Colonic mucosa (tissue), 4 donors: Measurements from ENCODE around the gene ELP4. TPM values are rescaled to one million over a fixed set of nuclear protein-coding genes. Genes with fewer than 3 reads are reported as not detected.

Source experiments
- DNase-seq: peaks from one replicate; pipeline ENCODE4 v3.0.0-alpha.2; 2020
- H3K27ac ChIP-seq: fragments of 200-600 bp; one replicate; pipeline ENCODE4 v1.8.0; 2021
- H3K27me3 ChIP-seq: fragments of 200-600 bp; one replicate; pipeline ENCODE4 v1.8.0; 2021
- H3K36me3 ChIP-seq: fragments of 200-600 bp; one replicate; pipeline ENCODE4 v1.8.0; 2021
- H3K4me1 ChIP-seq: fragments of 200-600 bp; one replicate; pipeline ENCODE4 v1.8.0; 2021; ENCODE audit warnings: mild to moderate bottlenecking
- H3K4me3 ChIP-seq: fragments of 200-600 bp; one replicate; pipeline ENCODE4 v1.8.0; 2021
- H3K9ac ChIP-seq, 2 donors: one replicate each; pipeline ENCODE4 v1.7.0; 2013; ENCODE audit warnings: control low read depth in 2 of 2, low read depth in 2 of 2, low read length in 2 of 2
- H3K9me3 ChIP-seq: fragments of 200-600 bp; one replicate; pipeline ENCODE4 v1.8.0; 2021
- CTCF ChIP-seq: fragments of 200-600 bp; IDR thresholded peaks from one replicate; pipeline ENCODE4 v1.8.0; 2022; ENCODE audit warnings: antibody characterized with exemption, mild to moderate bottlenecking
- intact Hi-C: fragments of 100-400 bp; cut with DNase I; formaldehyde crosslinking; loops from one replicate; pipeline ENCODE4 v1.14.1; 2022
- total RNA-seq, 2 donors: library from RNA; stranded (reverse); fragmentation: NEBNext Ultra II Directional in 1 of 2; extraction: Animal tissue kit (Norgen Biotek cat#: 25700) in 1 of 2; gene quantifications; one replicate each; pipeline ENCODE4 v1.2.1, GENCODE V29; 2021
- donor health status: healthy.
- donor health status: DM: no; HTN: no; CAD: no.
- donor health status: DM: no; HTN: no; CAD: no.

The ELP4 gene
- total RNA-seq, 2 donors from 2014 or later = 17.0 to 22.8 TPM

- no peak for DNase-seq
- peaks cover 96% of the 10 kb centered on the region for H3K27me3 ChIP-seq
- TF ChIP-seq CTCF = no peak
- H3K27ac ChIP-seq = no peak overlapping the region
- peaks cover 46% of the 10 kb centered on the region for H3K4me1 ChIP-seq
- H3K9me3 ChIP-seq = no peaks in the 10 kb centered on the region
- intact Hi-C loops = no loop called here
- no peak overlapping the region for H3K9ac ChIP-seq
- no peaks in the 10 kb centered on the region for H3K36me3 ChIP-seq
- no peak overlapping the region for H3K4me3 ChIP-seq
Observed at GRCh38 chr11:31814176-31814868, 304.8 kb downstream of the ELP4 start.

- H3K4me3 ChIP-seq = peak overlapping the region; percentile 14
- intact Hi-C loops = no loop called here
Observed at GRCh38 chr11:31815711-31816467, 306.3 kb downstream of the ELP4 start.

GRCh38 chr11:31816468-31817053 is 307.0 kb downstream of the ELP4 start:
- H3K4me1 ChIP-seq = peaks cover 28% of the 10 kb centered on the region
- DNase-seq = peak; percentile 56
- H3K9ac ChIP-seq = no peak overlapping the region

More at GRCh38 chr11:31815711-31816467, 306.3 kb downstream of the ELP4 start:
- H3K27ac ChIP-seq = no peak overlapping the region
- DNase-seq = no peak
- H3K27me3 ChIP-seq = peaks cover 96% of the 10 kb centered on the region
- H3K4me1 ChIP-seq = peaks cover 33% of the 10 kb centered on the region
- no peaks in the 10 kb centered on the region for H3K36me3 ChIP-seq
- H3K9me3 ChIP-seq = no peaks in the 10 kb centered on the region
- no peak overlapping the region for H3K9ac ChIP-seq
- no peak for TF ChIP-seq CTCF

GRCh38 chr11:31817054-31817620 is 307.6 kb downstream of the ELP4 start:
- H3K4me1 ChIP-seq = peaks cover 25% of the 10 kb centered on the region
- H3K9me3 ChIP-seq = no peaks in the 10 kb centered on the region
- TF ChIP-seq CTCF = no peak
- no peaks in the 10 kb centered on the region for H3K36me3 ChIP-seq
- no peak overlapping the region for H3K9ac ChIP-seq
- peaks cover 97% of the 10 kb centered on the region for H3K27me3 ChIP-seq
- H3K4me3 ChIP-seq = peak overlapping the region; percentile 14
- DNase-seq = no peak
- intact Hi-C loops = no loop called here
- H3K27ac ChIP-seq = no peak overlapping the region

More at GRCh38 chr11:31816468-31817053, 307.0 kb downstream of the ELP4 start:
- intact Hi-C loops = no loop called here
- Histone ChIP-seq H3K9me3 (no peaks in the 10 kb centered on the region), H3K36me3 (no peaks in the 10 kb centered on the region), H3K27ac (no peak overlapping the region), H3K4me3 (peak overlapping the region; percentile 14), H3K27me3 (peaks cover 96% of the 10 kb centered on the region)
- TF ChIP-seq CTCF = no peak

GRCh38 chr11:31817621-31818424 is 308.3 kb downstream of the ELP4 start:
- Histone ChIP-seq H3K4me1 (peaks cover 19% of the 10 kb centered on the region), H3K36me3 (no peaks in the 10 kb centered on the region), H3K27me3 (peaks cover 98% of the 10 kb centered on the region), H3K9me3 (no peaks in the 10 kb centered on the region), H3K27ac (no peak overlapping the region), H3K4me3 (peak overlapping the region; percentile 14), H3K9ac (no peak overlapping the region)
- DNase-seq = no peak
- intact Hi-C loops = no loop called here
- no peak for TF ChIP-seq CTCF
